IMR-90 (cell line): Measurements from ENCODE around the gene ING2. TPM values are rescaled to one million over a fixed set of nuclear protein-coding genes. Genes with fewer than 3 reads are reported as not detected.
"Not testable (repeated sequence)": the region's sequence is repeated elsewhere in the genome, so short reads cannot be mapped to it uniquely, and the experiment has no call there.

Experiments
- ATAC-seq: fragments of 200-7000 bp; cut with Tn5 transposase; 2 replicates; pipeline ENCODE4 v1.9.1; 2020; ENCODE audit warnings: low read depth, mild to moderate bottlenecking, moderate library complexity
- BruUV-seq: library from RNA; stranded (reverse); fragments of 400-500 nt; replicated peaks from 2 replicates; lab custom pipeline; 2021; lab: Mats Ljungman, UMichigan
- CTCF ChIA-PET: fragments of 300-600 bp; formaldehyde crosslinking; extraction: SDS; loops from one replicate; lab custom pipeline; 2021; ENCODE audit warnings: antibody characterized with exemption; lab: Yijun Ruan, JAX
- POLR2A ChIA-PET: fragments of 300-600 bp; sonication (Branson Sonifier 250); formaldehyde crosslinking; loops from one replicate; lab custom pipeline; 2022; ENCODE audit warnings: antibody characterized with exemption; ENCODE audit not compliant: unreplicated experiment; lab: Charles Lee
- DNase-seq: peaks from one replicate; pipeline ENCODE4 v3.0.0; 2013
- H2AFZ ChIP-seq: replicated peaks from 2 replicates; pipeline ENCODE3; 2013; ENCODE audit warnings: low read length, mild to moderate bottlenecking; ENCODE audit not compliant: poor library complexity
- H2AK5ac ChIP-seq: 2 replicates; pipeline ENCODE4 v1.6.1; 2013; ENCODE audit warnings: low read depth, low read length, inconsistent platforms
- H2AK9ac ChIP-seq: replicated peaks from 2 replicates; pipeline ENCODE3; 2013; ENCODE audit warnings: mild to moderate bottlenecking, low read depth, low read length, moderate library complexity; ENCODE audit not compliant: poor library complexity
- H2BK120ac ChIP-seq: 2 replicates; pipeline ENCODE4 v1.6.1; 2013; ENCODE audit warnings: low read depth, low read length, inconsistent platforms
- H2BK15ac ChIP-seq: 3 replicates; pipeline ENCODE4 v1.6.1; 2013; ENCODE audit warnings: low read depth, low read length, inconsistent platforms
- H2BK20ac ChIP-seq: 2 replicates; pipeline ENCODE4 v1.6.1; 2013; ENCODE audit warnings: low read depth, mild to moderate bottlenecking, inconsistent platforms, low read length, moderate library complexity
- H2BK5ac ChIP-seq: 2 replicates; pipeline ENCODE4 v1.6.1; 2013; ENCODE audit warnings: mild to moderate bottlenecking, low read depth, low read length, inconsistent platforms; ENCODE audit not compliant: poor library complexity, severe bottlenecking
- H3K14ac ChIP-seq: replicated peaks from 2 replicates; pipeline ENCODE4 v1.6.1; 2013; ENCODE audit warnings: low read depth, low read length, inconsistent platforms
- H3K18ac ChIP-seq: 2 replicates; pipeline ENCODE4 v1.6.1; 2013; ENCODE audit warnings: low read depth, low read length, control low read depth
- H3K23ac ChIP-seq: 2 replicates; pipeline ENCODE4 v1.6.1; 2013; ENCODE audit warnings: low read depth, low read length, inconsistent platforms
- H3K27ac ChIP-seq: 2 replicates; pipeline ENCODE4 v1.5.1; 2013; ENCODE audit warnings: mild to moderate bottlenecking, control low read depth, low read length; ENCODE audit not compliant: insufficient read depth
- H3K27me3 ChIP-seq: 2 replicates; pipeline ENCODE4 v1.6.1; 2013; ENCODE audit warnings: low read length; ENCODE audit not compliant: control insufficient read depth, insufficient read depth
- H3K36me3 ChIP-seq: 2 replicates; pipeline ENCODE4 v1.6.1; 2013; ENCODE audit warnings: low read length, mixed read lengths; ENCODE audit not compliant: control insufficient read depth, insufficient read depth
- H3K4ac ChIP-seq: 2 replicates; pipeline ENCODE4 v1.6.1; 2013; ENCODE audit warnings: low read depth, low read length, inconsistent platforms
- H3K4me1 ChIP-seq: 2 replicates; pipeline ENCODE4 v1.6.1; 2013; ENCODE audit warnings: low read length, mixed read lengths; ENCODE audit not compliant: control insufficient read depth, insufficient read depth
- H3K4me2 ChIP-seq: 2 replicates; pipeline ENCODE4 v1.6.1; 2013; ENCODE audit warnings: low read depth, mild to moderate bottlenecking, control low read depth, low read length, moderate library complexity
- H3K4me3 ChIP-seq: 2 replicates; pipeline ENCODE4 v1.5.1; 2013; ENCODE audit warnings: low read depth, mild to moderate bottlenecking, control low read depth, low read length, moderate library complexity; ENCODE audit not compliant: insufficient read depth
- H3K56ac ChIP-seq: 2 replicates; pipeline ENCODE4 v1.6.1; 2013; ENCODE audit warnings: low read length, inconsistent platforms; ENCODE audit not compliant: insufficient read depth; ENCODE audit errors: extremely low read depth
- H3K79me1 ChIP-seq, 2 experiments: 2 replicates each; pipeline ENCODE4 v1.6.1; 2013; ENCODE audit warnings: low read length in 2 of 2, inconsistent platforms in 1 of 2, low read depth in 1 of 2
- H3K9ac ChIP-seq: 2 replicates; pipeline ENCODE4 v1.6.1; 2013; ENCODE audit warnings: low read depth, low read length, control low read depth
- H3K9me1 ChIP-seq: 2 replicates; pipeline ENCODE4 v1.6.1; 2013; ENCODE audit warnings: low read length, inconsistent platforms; ENCODE audit not compliant: insufficient read depth
- H3K9me3 ChIP-seq: 2 replicates; pipeline ENCODE4 v1.6.1; 2013; ENCODE audit warnings: low read length; ENCODE audit not compliant: control insufficient read depth, insufficient read depth
- H4K20me1 ChIP-seq: 2 replicates; pipeline ENCODE4 v1.6.1; 2013; ENCODE audit warnings: low read length, inconsistent platforms; ENCODE audit not compliant: insufficient read depth
- H4K5ac ChIP-seq: 2 replicates; pipeline ENCODE4 v1.6.1; 2013; ENCODE audit warnings: mild to moderate bottlenecking, low read depth, low read length, control low read depth
- H4K8ac ChIP-seq, 2 experiments: 2 replicates each; pipeline ENCODE4 v1.6.1; 2013; ENCODE audit warnings: low read depth in 2 of 2, low read length in 2 of 2, control low read depth in 1 of 2, inconsistent platforms in 1 of 2
- H4K91ac ChIP-seq: 2 replicates; pipeline ENCODE4 v1.6.1; 2013; ENCODE audit warnings: low read depth, low read length, inconsistent platforms; ENCODE audit not compliant: insufficient read depth
- WGBS, 2 experiments: methylation state at CpG; one replicate each; pipeline versions ENCODE4 v1.1.5 to v1.1.7; 2013; ENCODE audit warnings: missing lambda C conversion rate in 2 of 2; ENCODE audit not compliant: insufficient read length in 1 of 2; ENCODE audit errors: extremely low coverage in 2 of 2; 5-methylcytosine and 5-hydroxymethylcytosine counted together
- dilution Hi-C: fragments of 300-500 bp; cut with HindIII; formaldehyde crosslinking; loops from one replicate; pipeline ENCODE4 v1.14.3; 2018; ENCODE audit warnings: low sequenced_read_pairs; ENCODE audit not compliant: unreplicated experiment
- in situ Hi-C: fragments of 300-500 bp; cut with MboI; formaldehyde crosslinking; loops from 3 replicates; pipeline ENCODE4 v1.14.3; 2019; ENCODE audit warnings: low sequenced_read_pairs, inconsistent platforms, mixed read lengths
- intact Hi-C: fragments of 100-400 bp; cut with micrococcal nuclease; formaldehyde crosslinking; loops from 2 replicates; pipeline ENCODE4 v1.10.0; 2022
- polyA plus RNA-seq, 3 experiments: library from polyadenylated mRNA; depleted of rRNA; stranded (reverse); fragments of >200 nt; gene quantifications; 2 replicates each; pipeline ENCODE4 v1.2.3, GENCODE V29; 2012; ENCODE audit warnings: low replicate concordance in 1 of 3
- total RNA-seq: library from RNA; depleted of rRNA; stranded (reverse); fragments of >200 nt; gene quantifications from 2 replicates; pipeline ENCODE4 v1.2.3, GENCODE V29; 2012

The ING2 gene
- total and polyA plus RNA-seq, 2 of the 4 experiments (the other 2 are of a cell fraction), result 2.5 to 9.5 TPM

- H4K20me1 ChIP-seq, H3K23ac ChIP-seq, H4K5ac ChIP-seq, H3K9me1 ChIP-seq, H2BK5ac ChIP-seq, intact Hi-C loops, dilution Hi-C loops, H3K4me3 ChIP-seq, H3K9me3 ChIP-seq, H2AFZ ChIP-seq, DNase-seq, H2BK15ac ChIP-seq, H3K79me1 ChIP-seq, BruUV-seq, POLR2A ChIA-PET, H4K91ac ChIP-seq, H3K18ac ChIP-seq, in situ Hi-C loops, H3K27me3 ChIP-seq, H2BK120ac ChIP-seq, H3K4me1 ChIP-seq, H2AK5ac ChIP-seq, ATAC-seq, H3K36me3 ChIP-seq, H3K56ac ChIP-seq, H3K4me2 ChIP-seq, H3K9ac ChIP-seq, H4K8ac ChIP-seq, H3K14ac ChIP-seq, H2BK20ac ChIP-seq, CTCF ChIA-PET, H3K27ac ChIP-seq, H3K4ac ChIP-seq, H2AK9ac ChIP-seq: not testable (repeated sequence)
- no CpG with 5 or more reads among the region's 1 CpG for WGBS, 2 experiments
Measured at GRCh38 chr4:183553147-183553478, 48.3 kb downstream of the ING2 start.
